Gastroesophageal sphincter (tissue), 3 donors: ENCODE data around the gene EIF1.

Source experiments
- EP300 ChIP-seq: sonication (generic); formaldehyde crosslinking; IDR thresholded peaks from one replicate; pipeline ENCODE4 v1.6.1; 2017; ENCODE audit warnings: antibody characterized with exemption, mild to moderate bottlenecking
- TF ChIP-seq, protein P1 (sequence below), 4 experiments: fragments of 200-600 bp in 2 of 4; fragments of 450-650 bp in 2 of 4; sonication (generic) in 1 of 4; IDR thresholded peaks; one replicate each; pipeline ENCODE4 v1.5.1; 2017 to 2019; ENCODE audit warnings: antibody characterized with exemption in 4 of 4, mild to moderate bottlenecking in 2 of 4, moderate library complexity in 2 of 4

DNA sequence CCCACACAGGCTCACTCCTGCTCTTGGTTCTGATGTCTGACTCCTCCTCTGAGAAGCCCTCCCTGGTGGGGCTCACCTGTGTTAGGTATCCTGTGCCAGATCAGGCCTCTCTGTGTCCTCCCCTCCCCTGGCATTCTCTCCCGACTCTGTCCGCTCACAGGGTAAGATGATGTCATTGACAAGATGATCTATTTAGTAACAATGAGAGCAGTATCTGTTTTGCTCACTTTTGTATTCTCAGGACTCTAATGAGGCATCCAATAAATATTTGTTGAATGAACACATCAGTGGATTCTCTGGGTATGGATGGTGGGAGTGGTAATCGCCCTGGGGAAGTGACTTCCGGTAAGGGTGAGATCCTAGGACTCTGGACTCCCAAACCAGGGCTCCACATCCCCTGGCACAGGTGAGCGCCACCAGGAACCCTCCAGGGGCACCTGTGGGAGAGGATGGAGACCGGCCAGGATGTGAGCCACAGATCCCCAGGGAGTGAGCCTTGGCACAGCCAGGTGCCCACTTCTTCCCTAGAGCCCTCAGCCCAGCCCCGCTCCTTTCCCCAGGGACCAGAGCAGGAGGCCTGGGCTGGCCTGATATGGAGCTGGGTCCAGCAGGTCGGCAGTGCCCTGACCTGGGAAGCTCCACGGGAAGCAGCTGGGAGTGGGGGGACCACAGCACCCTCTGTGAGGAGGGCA lies 51.1 kb downstream of the EIF1 start:
- TF ChIP-seq, protein P1, sequence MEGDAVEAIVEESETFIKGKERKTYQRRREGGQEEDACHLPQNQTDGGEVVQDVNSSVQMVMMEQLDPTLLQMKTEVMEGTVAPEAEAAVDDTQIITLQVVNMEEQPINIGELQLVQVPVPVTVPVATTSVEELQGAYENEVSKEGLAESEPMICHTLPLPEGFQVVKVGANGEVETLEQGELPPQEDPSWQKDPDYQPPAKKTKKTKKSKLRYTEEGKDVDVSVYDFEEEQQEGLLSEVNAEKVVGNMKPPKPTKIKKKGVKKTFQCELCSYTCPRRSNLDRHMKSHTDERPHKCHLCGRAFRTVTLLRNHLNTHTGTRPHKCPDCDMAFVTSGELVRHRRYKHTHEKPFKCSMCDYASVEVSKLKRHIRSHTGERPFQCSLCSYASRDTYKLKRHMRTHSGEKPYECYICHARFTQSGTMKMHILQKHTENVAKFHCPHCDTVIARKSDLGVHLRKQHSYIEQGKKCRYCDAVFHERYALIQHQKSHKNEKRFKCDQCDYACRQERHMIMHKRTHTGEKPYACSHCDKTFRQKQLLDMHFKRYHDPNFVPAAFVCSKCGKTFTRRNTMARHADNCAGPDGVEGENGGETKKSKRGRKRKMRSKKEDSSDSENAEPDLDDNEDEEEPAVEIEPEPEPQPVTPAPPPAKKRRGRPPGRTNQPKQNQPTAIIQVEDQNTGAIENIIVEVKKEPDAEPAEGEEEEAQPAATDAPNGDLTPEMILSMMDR (IDR thresholded peaks at IDR 0.05), result no peak
- no peak for TF ChIP-seq EP300
